ENCODE measurements around the gene LMNB1.

The LMNB1 gene

DNA sequence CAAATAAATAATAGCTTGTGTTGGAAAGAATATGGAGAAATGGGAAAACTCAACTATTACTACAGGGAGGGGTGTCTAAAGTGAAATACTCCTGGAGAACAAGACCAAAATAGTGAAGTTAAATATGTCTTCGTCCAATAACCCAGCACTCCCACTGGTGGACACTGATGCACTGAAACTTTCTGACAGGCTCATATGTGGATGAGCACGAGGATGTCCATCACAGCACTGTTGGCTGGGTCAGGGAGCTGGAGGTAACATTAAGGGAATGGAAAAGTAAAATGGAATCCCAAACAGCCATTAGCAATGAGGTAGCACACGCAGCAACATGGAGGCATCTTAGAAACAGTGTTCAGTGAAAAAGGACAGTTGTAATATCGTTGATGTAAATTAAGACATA lies 86.5 kb downstream of the LMNB1 start:
- Histone ChIP-seq H2BK12ac (ENCODE audit: low read length in 2 of 2) (no peak overlapping the region), H4K91ac (ENCODE audit: low read length) (no peak overlapping the region), H3K4ac (ENCODE audit: low read depth in 1 of 2, low read length in 2 of 2) (no peak overlapping the region), H4K8ac (ENCODE audit: low read length) (peak overlapping the region; percentile 75), H3K9me3 (ENCODE audit: control insufficient read depth, low read length) (no peaks in the 10 kb centered on the region), H3K36me3 (ENCODE audit: control insufficient read depth in 1 of 2, insufficient read depth in 2 of 2, low read depth in 1 of 2, low read length in 2 of 2) (peaks cover 0 to 4% of the 10 kb centered on the region in 2 experiments), H2AK5ac (ENCODE audit: low read length, severe bottlenecking) (no peak overlapping the region), H3K4me3 (ENCODE audit: insufficient read depth in 1 of 2, low read depth in 1 of 2, low read length in 2 of 2) (no peak overlapping the region), H3K79me1 (replicated peaks; ENCODE audit: low read length, poor library complexity, severe bottlenecking) (no peaks in the 10 kb centered on the region), H2BK5ac (ENCODE audit: low read depth, low read length, poor library complexity, severe bottlenecking) (no peak overlapping the region), H3K27me3 (ENCODE audit: control insufficient read depth in 1 of 2, insufficient read depth in 1 of 2, low read length in 2 of 2) (peaks cover 0 to 3% of the 10 kb centered on the region in 2 experiments), H3K14ac (ENCODE audit: low read length in 2 of 2) (no peak overlapping the region), H3K27ac (ENCODE audit: low read length, poor library complexity, severe bottlenecking) (no peak overlapping the region), H2BK120ac (ENCODE audit: low read depth, low read length) (no peak overlapping the region), H3K23ac (ENCODE audit: low read length in 2 of 2) (no peak overlapping the region), H3K4me1 (ENCODE audit: control insufficient read depth, insufficient read depth, low read depth, low read length) (no peaks in the 10 kb centered on the region), H3K9ac (ENCODE audit: low read length) (no peak overlapping the region), H2BK15ac (ENCODE audit: low read depth, poor library complexity, severe bottlenecking) (no peak overlapping the region), H2AFZ (ENCODE audit: low read depth, low read length) (no peak overlapping the region), H3K18ac (ENCODE audit: low read depth in 1 of 2, low read length in 2 of 2) (no peak overlapping the region), H3K4me2 (ENCODE audit: low read length, poor library complexity, severe bottlenecking) (no peak overlapping the region)
- 98% methylated on average over 2 of the region's 4 CpGs for WGBS
- DNase-seq = no peak

DNA sequence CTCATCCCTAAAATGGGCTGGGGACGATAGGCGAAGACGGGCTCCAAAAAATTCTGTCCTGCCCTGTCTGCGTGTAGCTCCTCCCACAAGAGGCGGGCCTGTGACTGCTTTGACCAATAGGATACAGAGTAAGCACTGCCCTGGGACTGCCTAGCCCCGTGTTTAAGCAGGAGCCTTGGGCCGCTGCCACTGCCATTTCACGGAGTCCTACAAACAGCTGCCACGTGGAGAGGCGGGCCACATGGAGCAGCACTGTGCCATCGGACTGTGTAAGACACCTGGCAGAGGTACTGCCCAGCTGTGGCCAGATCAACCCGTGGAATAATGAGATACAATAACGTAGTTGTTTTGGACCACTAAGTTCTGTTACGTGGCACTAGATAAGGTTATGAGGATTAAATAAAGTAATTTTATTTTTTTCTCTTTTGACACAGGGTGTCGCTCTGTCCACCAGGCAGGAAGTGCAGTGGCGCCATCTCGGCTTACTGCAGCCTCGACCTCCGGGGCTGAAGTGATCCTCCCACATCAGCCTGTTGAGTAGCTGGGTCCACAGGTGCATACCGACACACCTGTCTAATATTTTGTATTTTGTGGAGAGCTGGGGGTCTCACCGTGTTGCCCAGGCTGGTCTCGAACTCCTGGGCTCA lies 87.2 kb downstream of the LMNB1 start:
- WGBS = 98% methylated on average over 22 of the region's 22 CpGs
- peaks cover 0 to 3% of the 10 kb centered on the region in 2 experiments for H3K27me3 ChIP-seq (ENCODE audit: control insufficient read depth in 1 of 2, insufficient read depth in 1 of 2, low read length in 2 of 2)
- H3K36me3 ChIP-seq (ENCODE audit: control insufficient read depth in 1 of 2, insufficient read depth in 2 of 2, low read depth in 1 of 2, low read length in 2 of 2) = peaks cover 0 to 4% of the 10 kb centered on the region in 2 experiments

GRCh38 chr5:126865299-126865698 lies 88.4 kb downstream of the LMNB1 start:
- Histone ChIP-seq H3K27ac (ENCODE audit: low read length, poor library complexity, severe bottlenecking) (no peak overlapping the region), H3K27me3 (ENCODE audit: control insufficient read depth in 1 of 2, insufficient read depth in 1 of 2, low read length in 2 of 2) (peaks cover 0 to 3% of the 10 kb centered on the region in 2 experiments), H3K4me3 (ENCODE audit: insufficient read depth in 1 of 2, low read depth in 1 of 2, low read length in 2 of 2) (no peak overlapping the region), H3K4me2 (ENCODE audit: low read length, poor library complexity, severe bottlenecking) (no peak overlapping the region), H3K4me1 (ENCODE audit: control insufficient read depth, insufficient read depth, low read depth, low read length) (peaks cover 5% of the 10 kb centered on the region), H2AK5ac (ENCODE audit: low read length, severe bottlenecking) (no peak overlapping the region), H3K14ac (ENCODE audit: low read length in 2 of 2) (no peak overlapping the region), H3K18ac (ENCODE audit: low read depth in 1 of 2, low read length in 2 of 2) (no peak overlapping the region), H2BK120ac (ENCODE audit: low read depth, low read length) (no peak overlapping the region), H3K23ac (ENCODE audit: low read length in 2 of 2) (no peak overlapping the region), H4K91ac (ENCODE audit: low read length) (no peak overlapping the region), H2BK12ac (ENCODE audit: low read length in 2 of 2) (no peak overlapping the region), H2AFZ (ENCODE audit: low read depth, low read length) (no peak overlapping the region), H2BK5ac (ENCODE audit: low read depth, low read length, poor library complexity, severe bottlenecking) (no peak overlapping the region), H4K8ac (ENCODE audit: low read length) (no peak overlapping the region), H3K9me3 (ENCODE audit: control insufficient read depth, low read length) (no peaks in the 10 kb centered on the region), H2BK15ac (ENCODE audit: low read depth, poor library complexity, severe bottlenecking) (no peak overlapping the region), H3K79me1 (replicated peaks; ENCODE audit: low read length, poor library complexity, severe bottlenecking) (no peaks in the 10 kb centered on the region), H3K4ac (ENCODE audit: low read depth in 1 of 2, low read length in 2 of 2) (no peak overlapping the region), H3K36me3 (ENCODE audit: control insufficient read depth in 1 of 2, insufficient read depth in 2 of 2, low read depth in 1 of 2, low read length in 2 of 2) (peaks cover 0 to 4% of the 10 kb centered on the region in 2 experiments), H3K9ac (ENCODE audit: low read length) (no peak overlapping the region)
- WGBS = 89% methylated on average over 3 of the region's 3 CpGs
- no peak for DNase-seq

More for the DNA sequence above, 87.2 kb downstream of the LMNB1 start:
- no peak overlapping the region for H2AK5ac ChIP-seq (ENCODE audit: low read length, severe bottlenecking)
- H3K14ac ChIP-seq (ENCODE audit: low read length in 2 of 2) = no peak overlapping the region
- no peak overlapping the region for H3K4me2 ChIP-seq (ENCODE audit: low read length, poor library complexity, severe bottlenecking)
- no peak for DNase-seq
- H3K4me3 ChIP-seq (ENCODE audit: insufficient read depth in 1 of 2, low read depth in 1 of 2, low read length in 2 of 2) = no peak overlapping the region
- H4K8ac ChIP-seq (ENCODE audit: low read length) = peak overlapping the region; percentile 30
- no peak overlapping the region for H3K9ac ChIP-seq (ENCODE audit: low read length)
- H3K9me3 ChIP-seq (ENCODE audit: control insufficient read depth, low read length) = no peaks in the 10 kb centered on the region
- H3K79me1 ChIP-seq (replicated peaks; ENCODE audit: low read length, poor library complexity, severe bottlenecking) = no peaks in the 10 kb centered on the region
- peaks cover 4% of the 10 kb centered on the region for H3K4me1 ChIP-seq (ENCODE audit: control insufficient read depth, insufficient read depth, low read depth, low read length)
- no peak overlapping the region for H3K23ac ChIP-seq (ENCODE audit: low read length in 2 of 2)
- H2BK12ac ChIP-seq (ENCODE audit: low read length in 2 of 2) = no peak overlapping the region
- no peak overlapping the region for H2AFZ ChIP-seq (ENCODE audit: low read depth, low read length)
- no peak overlapping the region for H2BK15ac ChIP-seq (ENCODE audit: low read depth, poor library complexity, severe bottlenecking)
- H3K18ac ChIP-seq (ENCODE audit: low read depth in 1 of 2, low read length in 2 of 2) = no peak overlapping the region
- H4K91ac ChIP-seq (ENCODE audit: low read length) = no peak overlapping the region
- H2BK120ac ChIP-seq (ENCODE audit: low read depth, low read length) = no peak overlapping the region
- no peak overlapping the region for H3K27ac ChIP-seq (ENCODE audit: low read length, poor library complexity, severe bottlenecking)
- H2BK5ac ChIP-seq (ENCODE audit: low read depth, low read length, poor library complexity, severe bottlenecking) = no peak overlapping the region
- no peak overlapping the region for H3K4ac ChIP-seq (ENCODE audit: low read depth in 1 of 2, low read length in 2 of 2)

DNA sequence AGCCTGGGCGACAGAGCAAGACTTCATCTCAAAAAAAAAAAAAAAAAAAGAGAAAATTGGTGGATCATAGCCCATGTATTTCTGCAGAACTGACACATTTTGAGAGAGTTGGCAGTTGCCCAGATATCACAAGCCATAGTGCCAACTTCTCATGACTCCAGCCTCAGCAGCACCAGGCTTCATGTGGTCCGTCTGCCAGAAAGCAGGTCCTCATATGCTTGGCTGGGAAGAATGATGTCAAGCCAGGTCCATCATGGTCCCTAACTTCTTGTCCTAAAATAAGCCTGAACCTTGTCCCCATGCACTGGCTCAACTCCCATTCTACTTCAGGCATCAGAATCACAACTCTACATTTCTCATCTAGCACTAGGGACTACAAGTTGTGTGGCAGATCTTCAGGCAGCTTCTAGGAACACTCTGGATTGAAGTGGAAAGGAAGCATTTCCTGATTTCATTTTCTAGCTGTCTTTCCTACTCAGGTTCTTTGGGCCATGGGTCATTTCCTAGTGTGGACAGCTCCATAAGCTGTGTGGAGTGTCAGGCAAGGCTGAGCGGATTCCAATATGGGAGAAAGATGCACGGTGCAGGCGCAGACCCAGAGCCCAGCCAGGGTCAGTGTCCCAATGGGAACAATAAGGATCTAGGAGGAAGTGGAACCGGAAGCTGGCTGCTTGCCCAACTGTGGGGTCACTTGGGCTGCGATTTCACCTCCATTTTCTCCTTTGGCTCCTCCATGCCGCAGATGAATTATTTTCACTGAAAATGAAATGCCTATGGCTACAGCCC lies 90.1 kb downstream of the LMNB1 start:
- Histone ChIP-seq H3K4me1 (ENCODE audit: control insufficient read depth, insufficient read depth, low read depth, low read length) (peaks cover 5% of the 10 kb centered on the region), H2BK15ac (ENCODE audit: low read depth, poor library complexity, severe bottlenecking) (no peak overlapping the region), H2BK5ac (ENCODE audit: low read depth, low read length, poor library complexity, severe bottlenecking) (no peak overlapping the region), H2BK12ac (ENCODE audit: low read length in 2 of 2) (no peak overlapping the region), H4K8ac (ENCODE audit: low read length) (no peak overlapping the region), H3K4me2 (ENCODE audit: low read length, poor library complexity, severe bottlenecking) (no peak overlapping the region), H3K14ac (ENCODE audit: low read length in 2 of 2) (no peak overlapping the region), H3K9me3 (ENCODE audit: control insufficient read depth, low read length) (no peaks in the 10 kb centered on the region), H3K36me3 (ENCODE audit: control insufficient read depth in 1 of 2, insufficient read depth in 2 of 2, low read depth in 1 of 2, low read length in 2 of 2) (peaks cover 0 to 4% of the 10 kb centered on the region in 2 experiments), H2AFZ (ENCODE audit: low read depth, low read length) (no peak overlapping the region), H3K4me3 (ENCODE audit: insufficient read depth in 1 of 2, low read depth in 1 of 2, low read length in 2 of 2) (no peak overlapping the region), H3K27me3 (ENCODE audit: control insufficient read depth in 1 of 2, insufficient read depth in 1 of 2, low read length in 2 of 2) (peaks cover 0 to 3% of the 10 kb centered on the region in 2 experiments), H3K79me1 (replicated peaks; ENCODE audit: low read length, poor library complexity, severe bottlenecking) (no peaks in the 10 kb centered on the region), H3K4ac (ENCODE audit: low read depth in 1 of 2, low read length in 2 of 2) (no peak overlapping the region), H3K9ac (ENCODE audit: low read length) (no peak overlapping the region), H3K18ac (ENCODE audit: low read depth in 1 of 2, low read length in 2 of 2) (no peak overlapping the region), H4K91ac (ENCODE audit: low read length) (no peak overlapping the region), H3K23ac (ENCODE audit: low read length in 2 of 2) (no peak overlapping the region), H3K27ac (ENCODE audit: low read length, poor library complexity, severe bottlenecking) (no peak overlapping the region), H2BK120ac (ENCODE audit: low read depth, low read length) (no peak overlapping the region), H2AK5ac (ENCODE audit: low read length, severe bottlenecking) (no peak overlapping the region)
- WGBS = 94% methylated on average over 7 of the region's 8 CpGs
- DNase-seq = no peak
